Loucy (cell line): ENCODE results near the gene CNTN4.

Source experiments
- H2AFZ ChIP-seq: fragments of 200-600 bp; sonication (generic); 2 replicates; pipeline ENCODE4 v1.6.0; 2016; ENCODE audit warnings: antibody characterized with exemption, mild to moderate bottlenecking, low read length, moderate library complexity
- H3F3A ChIP-seq: fragments of 200-600 bp; 2 replicates; pipeline ENCODE4 v1.6.0; 2016; ENCODE audit warnings: antibody characterized with exemption, low read depth, mild to moderate bottlenecking
- H3K27me3 ChIP-seq: fragments of 200-600 bp; sonication (generic); 2 replicates; pipeline ENCODE4 v1.6.1; 2014; ENCODE audit warnings: low read length, mild to moderate bottlenecking; ENCODE audit not compliant: insufficient read depth, poor library complexity, severe bottlenecking
- H3K36me3 ChIP-seq: fragments of 200-600 bp; sonication (generic); 2 replicates; pipeline ENCODE4 v1.6.1; 2016; ENCODE audit warnings: low read length; ENCODE audit not compliant: insufficient read depth
- H3K4me1 ChIP-seq: fragments of 200-600 bp; sonication (generic); 2 replicates; pipeline ENCODE4 v1.5.1; 2014; ENCODE audit warnings: low read length, mild to moderate bottlenecking; ENCODE audit not compliant: insufficient read depth, poor library complexity, severe bottlenecking
- H3K4me2 ChIP-seq: fragments of 200-600 bp; sonication (generic); 2 replicates; pipeline ENCODE4 v1.6.0; 2014; ENCODE audit warnings: antibody characterized with exemption, low read length, low read depth, mild to moderate bottlenecking; ENCODE audit not compliant: poor library complexity, severe bottlenecking
- H3K4me3 ChIP-seq: fragments of 200-600 bp; sonication (generic); 2 replicates; pipeline ENCODE4 v1.5.1; 2014; ENCODE audit warnings: low read length, mild to moderate bottlenecking, mixed read lengths; ENCODE audit not compliant: poor library complexity, severe bottlenecking
- H3K79me2 ChIP-seq: fragments of 200-600 bp; sonication (generic); 2 replicates; pipeline ENCODE4 v1.6.1; 2014; ENCODE audit warnings: low read length; ENCODE audit not compliant: insufficient read depth
- H3K9ac ChIP-seq: fragments of 200-600 bp; sonication (generic); 2 replicates; pipeline ENCODE4 v1.6.0; 2014; ENCODE audit warnings: mild to moderate bottlenecking, low read depth, low read length, moderate library complexity; ENCODE audit not compliant: poor library complexity, severe bottlenecking
- H3K9me2 ChIP-seq: fragments of 200-600 bp; sonication (generic); replicated peaks from 2 replicates; pipeline ENCODE4 v1.6.1; 2016; ENCODE audit warnings: low read depth, low read length, mixed read lengths
- H3K9me3 ChIP-seq: fragments of 200-600 bp; sonication (generic); 2 replicates; pipeline ENCODE4 v1.6.1; 2014; ENCODE audit warnings: mild to moderate bottlenecking, antibody characterized with exemption, low read length, low read depth; ENCODE audit not compliant: insufficient read depth
- H4K20me1 ChIP-seq: fragments of 200-600 bp; sonication (generic); 2 replicates; pipeline ENCODE4 v1.6.0; 2014; ENCODE audit warnings: antibody characterized with exemption, low read length, mild to moderate bottlenecking; ENCODE audit not compliant: insufficient read depth, poor library complexity, severe bottlenecking
- EZH2phosphoT487 ChIP-seq: fragments of 200-600 bp; IDR thresholded peaks from 2 replicates; pipeline ENCODE4 v1.6.1; 2018; ENCODE audit warnings: antibody characterized with exemption, mild to moderate bottlenecking, moderate library complexity, borderline replicate concordance
- TF ChIP-seq, protein P1 (sequence below): fragments of 200-600 bp; sonication (generic); conservative IDR thresholded peaks from 2 replicates; pipeline ENCODE4 v1.5.1; 2014; ENCODE audit warnings: mild to moderate bottlenecking, antibody characterized with exemption, low read length

CNTN4 gene

DNA sequence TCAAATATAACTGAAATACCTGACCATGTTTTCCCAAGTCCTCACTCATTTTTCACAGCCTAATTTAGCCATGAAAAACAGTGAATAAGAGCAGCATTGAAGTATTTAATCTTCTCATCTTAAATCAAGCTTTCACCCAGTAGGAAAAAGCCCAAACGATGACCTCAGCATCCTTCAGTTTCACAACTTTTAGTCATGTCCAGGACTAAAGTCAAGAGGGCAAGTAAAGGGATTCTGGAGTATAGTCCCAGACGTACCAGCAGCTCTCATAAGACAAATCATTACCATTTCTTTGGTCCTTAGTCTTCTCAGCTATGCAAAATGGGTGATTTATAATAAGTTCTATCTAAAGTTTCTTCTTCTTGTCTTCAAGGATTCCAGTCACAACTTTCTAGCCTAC is 774.2 kb downstream of the CNTN4 start:
- 0 out of 2 replicates have a peak, but pooled peaks cover 3% of the 10 kb centered on the region for H3K9me3 ChIP-seq
- H3K79me2 ChIP-seq, result no peaks in the 10 kb centered on the region
- no peaks in the 10 kb centered on the region for H3K9me2 ChIP-seq
- H3K4me1 ChIP-seq, result no peaks in the 10 kb centered on the region
- H3F3A ChIP-seq, result no peaks in the 10 kb centered on the region
- no peak overlapping the region for H2AFZ ChIP-seq
- no peaks in the 10 kb centered on the region for H4K20me1 ChIP-seq
- H3K36me3 ChIP-seq, result no peaks in the 10 kb centered on the region
- no peak overlapping the region for H3K4me3 ChIP-seq
- TF ChIP-seq, protein P1, sequence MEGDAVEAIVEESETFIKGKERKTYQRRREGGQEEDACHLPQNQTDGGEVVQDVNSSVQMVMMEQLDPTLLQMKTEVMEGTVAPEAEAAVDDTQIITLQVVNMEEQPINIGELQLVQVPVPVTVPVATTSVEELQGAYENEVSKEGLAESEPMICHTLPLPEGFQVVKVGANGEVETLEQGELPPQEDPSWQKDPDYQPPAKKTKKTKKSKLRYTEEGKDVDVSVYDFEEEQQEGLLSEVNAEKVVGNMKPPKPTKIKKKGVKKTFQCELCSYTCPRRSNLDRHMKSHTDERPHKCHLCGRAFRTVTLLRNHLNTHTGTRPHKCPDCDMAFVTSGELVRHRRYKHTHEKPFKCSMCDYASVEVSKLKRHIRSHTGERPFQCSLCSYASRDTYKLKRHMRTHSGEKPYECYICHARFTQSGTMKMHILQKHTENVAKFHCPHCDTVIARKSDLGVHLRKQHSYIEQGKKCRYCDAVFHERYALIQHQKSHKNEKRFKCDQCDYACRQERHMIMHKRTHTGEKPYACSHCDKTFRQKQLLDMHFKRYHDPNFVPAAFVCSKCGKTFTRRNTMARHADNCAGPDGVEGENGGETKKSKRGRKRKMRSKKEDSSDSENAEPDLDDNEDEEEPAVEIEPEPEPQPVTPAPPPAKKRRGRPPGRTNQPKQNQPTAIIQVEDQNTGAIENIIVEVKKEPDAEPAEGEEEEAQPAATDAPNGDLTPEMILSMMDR, result no peak
- no peak for TF ChIP-seq EZH2phosphoT487
- H3K4me2 ChIP-seq, result no peak overlapping the region
- no peaks in the 10 kb centered on the region for H3K27me3 ChIP-seq
- H3K9ac ChIP-seq, result no peak overlapping the region

DNA sequence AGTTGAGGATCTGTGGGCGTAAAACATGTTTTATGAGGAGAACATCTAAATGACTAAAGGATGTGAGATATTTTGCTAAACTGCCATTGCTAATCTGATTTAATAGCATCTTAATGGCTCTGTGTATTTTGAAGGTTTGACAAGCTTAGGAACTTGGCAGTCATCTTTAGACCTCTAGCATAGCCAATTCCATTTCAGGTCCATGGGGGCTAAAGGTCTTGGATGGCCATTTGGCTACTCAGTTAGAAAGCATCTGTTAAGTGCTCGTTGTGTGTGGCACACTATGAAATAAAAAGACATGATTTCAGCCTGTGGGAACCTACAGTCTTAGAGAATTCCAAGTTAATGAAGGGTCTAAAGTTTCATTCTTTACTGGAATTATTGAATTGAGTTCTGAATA is 775.3 kb downstream of the CNTN4 start:
- H3K9me3 ChIP-seq, result 0 out of 2 replicates have a peak, but pooled peaks cover 3% of the 10 kb centered on the region
- H3K4me1 ChIP-seq, result no peaks in the 10 kb centered on the region
- no peak overlapping the region for H2AFZ ChIP-seq
- H3K4me3 ChIP-seq, result no peak overlapping the region
- H3K4me2 ChIP-seq, result no peak overlapping the region
- TF ChIP-seq, protein P1, result no peak
- no peak for TF ChIP-seq EZH2phosphoT487
- H3K36me3 ChIP-seq, result no peaks in the 10 kb centered on the region
- no peaks in the 10 kb centered on the region for H3F3A ChIP-seq
- no peaks in the 10 kb centered on the region for H3K27me3 ChIP-seq
- no peak overlapping the region for H3K9ac ChIP-seq
- H3K9me2 ChIP-seq, result no peaks in the 10 kb centered on the region
- no peaks in the 10 kb centered on the region for H4K20me1 ChIP-seq
- no peaks in the 10 kb centered on the region for H3K79me2 ChIP-seq

DNA sequence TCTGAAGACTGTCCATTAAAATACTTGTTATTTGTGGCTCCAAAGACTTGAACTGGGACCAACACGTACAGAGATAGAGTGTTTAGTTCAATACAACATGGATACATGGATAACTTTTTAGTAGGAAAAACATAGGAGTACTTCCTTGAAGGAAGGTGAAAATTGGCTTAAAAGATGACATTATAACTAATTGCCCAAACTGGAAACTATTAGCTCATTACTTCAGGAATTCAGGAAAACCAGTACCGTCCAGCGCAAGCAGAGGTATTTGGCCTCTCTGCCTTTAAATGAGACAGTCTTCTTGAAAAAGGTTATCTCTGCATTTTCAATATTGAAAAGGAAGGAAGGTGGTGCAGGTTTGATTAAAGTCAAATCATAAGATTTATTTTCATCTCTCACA is 777.0 kb downstream of the CNTN4 start:
- no peaks in the 10 kb centered on the region for H4K20me1 ChIP-seq
- no peak for TF ChIP-seq EZH2phosphoT487
- TF ChIP-seq, protein P1, result no peak
- no peak overlapping the region for H3K4me3 ChIP-seq
- H3K9me2 ChIP-seq, result no peaks in the 10 kb centered on the region
- H3K27me3 ChIP-seq, result no peaks in the 10 kb centered on the region
- no peak overlapping the region for H3K4me2 ChIP-seq
- H3K9ac ChIP-seq, result no peak overlapping the region
- no peaks in the 10 kb centered on the region for H3K79me2 ChIP-seq
- H2AFZ ChIP-seq, result no peak overlapping the region
- H3K36me3 ChIP-seq, result no peaks in the 10 kb centered on the region
- no peaks in the 10 kb centered on the region for H3F3A ChIP-seq
- H3K4me1 ChIP-seq, result no peaks in the 10 kb centered on the region
- H3K9me3 ChIP-seq, result peaks cover 7% of the 10 kb centered on the region; the same call in 1 of the 2 replicates
